H7 (cell line): ENCODE data around the gene SLC15A2. TPM values are rescaled to one million over a fixed set of nuclear protein-coding genes. Genes with fewer than 3 reads are reported as not detected.
"Not testable (repeated sequence)": the region's sequence is repeated elsewhere in the genome, so short reads cannot be mapped to it uniquely, and the experiment has no call there.

Experiments
- DNase-seq: peaks from one replicate; pipeline ENCODE4 v3.0.0; 2012
- H3K27me3 ChIP-seq: 2 replicates; pipeline ENCODE4 v1.6.0; 2011; ENCODE audit warnings: mild to moderate bottlenecking, low read length; ENCODE audit not compliant: control insufficient read depth, insufficient read depth
- H3K36me3 ChIP-seq: replicated peaks from 2 replicates; pipeline ENCODE4 v1.5.1; 2011; ENCODE audit warnings: low read length; ENCODE audit not compliant: control insufficient read depth, insufficient read depth
- H3K4me3 ChIP-seq: 2 replicates; pipeline ENCODE4 v1.5.1; 2011; ENCODE audit warnings: low read depth, mild to moderate bottlenecking, control low read depth, low read length, moderate library complexity; ENCODE audit not compliant: insufficient read depth
- total RNA-seq: library from RNA; depleted of rRNA; stranded (reverse); fragments of >200 nt; shearing (Covaris generic); gene quantifications from 2 replicates; pipeline ENCODE4 v1.2.3, GENCODE V29; 2014; rRNA removed

Gene SLC15A2
- total RNA-seq: 0.76 and 1.7 TPM in 2 replicates

DNA sequence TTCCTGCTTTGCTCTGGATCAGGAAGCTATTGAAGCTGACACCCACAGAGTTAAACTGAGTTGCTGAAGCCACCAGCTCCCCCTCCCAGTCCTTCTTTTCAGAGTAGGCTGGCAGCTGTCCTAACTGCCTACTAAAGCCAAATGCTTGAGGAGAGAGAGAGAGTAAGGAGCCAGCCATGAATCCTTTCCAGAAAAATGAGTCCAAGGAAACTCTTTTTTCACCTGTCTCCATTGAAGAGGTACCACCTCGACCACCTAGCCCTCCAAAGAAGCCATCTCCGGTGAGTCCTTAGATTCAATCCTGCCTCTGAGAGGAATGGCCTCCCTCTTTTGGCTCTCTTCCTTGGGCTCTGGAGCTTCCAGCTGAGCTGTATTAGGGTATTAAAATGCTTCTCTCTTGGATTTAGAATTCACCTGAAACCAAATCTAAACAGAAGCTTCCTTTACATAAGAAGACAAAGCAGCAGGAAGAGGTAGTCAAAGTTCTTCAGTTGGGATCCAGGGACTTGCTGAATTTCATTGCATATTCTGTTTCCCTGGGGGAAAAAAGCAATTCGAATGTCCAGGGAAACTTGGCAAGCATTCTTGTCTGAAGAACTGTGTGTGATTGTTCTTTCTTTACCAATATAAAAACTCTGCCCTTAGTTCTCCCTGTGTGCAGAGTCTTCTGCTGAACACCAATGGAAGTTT lies at the start of gene SLC15A2:
SLC15A2 (plus strand) TSS at position 101 of the 690 bp plus-strand sequence; CDS start at position 177, 76 bp downstream.
- no peak within 1 kb of the TSS for H3K4me3 ChIP-seq
- no peaks in the 10 kb centered on the region for H3K27me3 ChIP-seq
- no peaks in the 10 kb centered on the region for H3K36me3 ChIP-seq
- peak; percentile 19 for DNase-seq

- Histone ChIP-seq H3K27me3 (no peaks in the 10 kb centered on the region), H3K4me3 (no peak overlapping the region), H3K36me3 (no peaks in the 10 kb centered on the region)
- no peak for DNase-seq
Observed at GRCh38 chr3:121844892-121845291, 49.3 kb upstream of the SLC15A2 start.

DNA sequence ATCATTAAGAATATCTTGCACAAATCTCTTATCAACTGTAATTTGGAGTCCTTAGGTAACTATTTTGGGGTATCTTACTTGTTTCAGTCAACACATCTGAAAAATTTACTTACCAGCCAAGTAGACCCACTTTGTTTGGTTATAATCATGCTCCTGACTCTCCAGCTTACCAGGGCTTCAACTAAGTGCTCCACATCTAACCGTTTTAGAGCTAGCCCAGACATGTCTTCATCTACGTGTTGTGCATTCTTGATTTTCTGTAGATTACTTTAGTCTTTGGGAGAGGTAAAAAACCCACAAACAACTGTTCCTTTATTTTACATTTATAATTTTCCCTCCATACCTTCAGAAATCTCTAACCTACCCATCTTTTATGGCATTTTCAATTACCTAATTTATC lies 41.9 kb upstream of the SLC15A2 start:
- H3K4me3 ChIP-seq: no peak overlapping the region
- H3K27me3 ChIP-seq: no peaks in the 10 kb centered on the region
- no peak for DNase-seq

GRCh38 chr3:121855555-121855954 lies 38.6 kb upstream of the SLC15A2 start:
- Histone ChIP-seq H3K27me3 (no peaks in the 10 kb centered on the region), H3K36me3 (no peaks in the 10 kb centered on the region), H3K4me3 (no peak overlapping the region)
- peak; percentile 48 for DNase-seq

More for the DNA sequence above, 41.9 kb upstream of the SLC15A2 start:
- H3K36me3 ChIP-seq: no peaks in the 10 kb centered on the region

- H3K4me3 ChIP-seq, H3K36me3 ChIP-seq, H3K27me3 ChIP-seq, DNase-seq: not testable (repeated sequence)
Observed at GRCh38 chr3:121857778-121858177, 36.4 kb upstream of the SLC15A2 start.

DNA sequence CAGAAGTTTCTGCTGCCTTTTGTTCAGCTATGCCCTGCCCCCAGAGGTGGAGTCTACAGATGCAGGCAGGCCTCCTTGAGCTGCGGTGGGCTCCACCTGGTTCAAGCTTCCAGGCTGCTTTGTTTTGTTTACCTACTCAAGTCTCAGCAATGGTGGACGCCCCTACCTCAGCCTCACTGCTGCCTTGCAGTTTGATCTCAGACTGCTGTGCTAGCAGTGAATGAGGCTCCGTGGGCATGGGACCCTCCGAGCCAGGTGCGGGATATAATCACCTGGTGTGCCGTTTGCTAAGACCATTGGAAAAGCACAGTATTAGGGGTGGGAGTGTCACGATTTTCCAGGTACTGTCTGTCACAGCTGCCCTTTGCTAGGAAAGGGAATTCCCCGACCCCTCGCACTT lies 31.0 kb upstream of the SLC15A2 start:
- H3K4me3 ChIP-seq, DNase-seq, H3K36me3 ChIP-seq, H3K27me3 ChIP-seq: not testable (repeated sequence)

GRCh38 chr3:121863801-121864200 lies 30.4 kb upstream of the SLC15A2 start:
- Histone ChIP-seq H3K27me3 (no peaks in the 10 kb centered on the region), H3K4me3 (no peak overlapping the region), H3K36me3 (no peaks in the 10 kb centered on the region)
- no peak for DNase-seq

DNA sequence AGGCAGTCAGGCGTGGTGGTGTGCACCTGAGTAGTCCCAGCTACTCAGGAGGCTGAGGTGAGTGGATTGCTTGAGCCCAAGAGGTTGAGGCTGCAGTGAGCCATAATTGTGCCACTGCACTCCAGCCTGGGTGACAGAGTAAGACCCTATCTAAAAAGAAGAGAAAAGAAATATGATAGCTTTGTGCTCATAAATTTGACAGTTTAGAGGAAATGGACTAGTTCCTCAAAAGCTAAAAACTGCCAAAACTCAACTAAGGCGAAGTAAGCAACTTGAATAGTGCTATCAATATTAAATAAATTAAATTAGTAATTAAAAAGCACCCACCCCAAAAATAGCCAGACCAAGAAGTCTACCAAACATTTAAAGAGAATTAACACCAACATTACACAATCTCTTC lies 24.5 kb upstream of the SLC15A2 start:
- Histone ChIP-seq H3K27me3 (no peaks in the 10 kb centered on the region), H3K4me3 (no peak overlapping the region), H3K36me3 (no peaks in the 10 kb centered on the region)
- DNase-seq: no peak

- Histone ChIP-seq H3K27me3 (no peaks in the 10 kb centered on the region), H3K36me3 (no peaks in the 10 kb centered on the region)
- no peak for DNase-seq
Observed at GRCh38 chr3:121870717-121871116, 23.5 kb upstream of the SLC15A2 start.

DNA sequence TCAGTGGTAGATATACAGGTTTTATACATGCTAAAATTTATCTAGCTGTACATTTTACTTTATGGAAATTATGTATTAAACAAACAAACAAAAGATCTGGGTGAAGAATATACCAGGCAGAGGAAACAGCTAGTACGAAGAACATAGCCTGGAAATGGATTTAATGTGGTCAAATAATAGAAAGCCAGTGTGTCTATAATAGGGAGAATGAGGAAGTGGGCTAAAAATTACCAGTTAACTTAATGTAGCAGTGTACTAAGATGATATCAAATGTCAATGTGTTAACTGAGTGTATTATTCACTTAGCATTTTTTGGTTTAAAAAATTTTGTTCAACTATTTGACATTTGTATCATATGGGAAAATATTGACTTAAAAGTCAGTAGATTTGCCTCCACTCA lies 22.8 kb upstream of the SLC15A2 start:
- Histone ChIP-seq H3K4me3 (no peak overlapping the region), H3K27me3 (no peaks in the 10 kb centered on the region), H3K36me3 (no peaks in the 10 kb centered on the region)
- no peak for DNase-seq

More at GRCh38 chr3:121870717-121871116, 23.5 kb upstream of the SLC15A2 start:
- no peak overlapping the region for H3K4me3 ChIP-seq

DNA sequence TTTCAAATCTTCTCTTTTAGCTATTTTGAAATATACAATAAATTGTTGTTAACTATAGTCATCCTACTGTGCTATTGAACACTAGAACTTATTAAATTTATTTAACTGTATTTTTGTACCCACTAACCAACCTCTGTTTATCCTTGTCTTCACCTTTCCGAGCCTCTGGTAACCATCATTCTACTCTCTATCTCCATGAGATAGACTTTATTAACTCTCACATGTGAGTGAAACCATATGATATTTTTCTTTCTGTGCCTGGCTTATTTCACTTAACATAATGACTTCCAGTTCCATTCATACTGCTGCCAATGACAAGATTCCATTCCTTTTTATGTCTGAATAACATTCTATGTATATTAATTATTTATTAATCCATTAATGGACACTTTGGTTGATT lies 15.8 kb upstream of the SLC15A2 start:
- DNase-seq: no peak
- Histone ChIP-seq H3K36me3 (no peaks in the 10 kb centered on the region), H3K4me3 (no peak overlapping the region), H3K27me3 (no peaks in the 10 kb centered on the region)

DNA sequence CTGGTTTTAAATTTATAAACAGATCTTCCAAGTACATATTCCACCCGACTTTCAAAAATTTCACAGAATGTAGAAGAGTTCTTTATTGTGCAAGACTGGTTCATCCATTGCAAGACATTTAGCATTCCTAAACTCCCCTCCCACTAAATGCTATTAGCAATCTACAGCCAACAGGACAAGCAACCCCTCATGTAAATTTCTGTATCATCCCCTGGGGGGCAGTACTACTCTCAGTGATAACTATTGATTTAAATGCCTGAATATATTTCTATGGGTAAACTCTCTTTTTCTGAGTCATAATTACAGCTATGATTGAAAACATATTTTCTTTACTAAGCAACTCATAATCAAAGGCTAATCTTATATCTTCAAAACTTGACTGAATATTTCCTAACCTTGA lies 10.7 kb upstream of the SLC15A2 start:
- no peaks in the 10 kb centered on the region for H3K36me3 ChIP-seq
- DNase-seq: peak; percentile 47
- H3K27me3 ChIP-seq: no peaks in the 10 kb centered on the region
- H3K4me3 ChIP-seq: no peak overlapping the region

- H3K36me3 ChIP-seq: no peaks in the 10 kb centered on the region
- H3K27me3 ChIP-seq: no peaks in the 10 kb centered on the region
- no peak for DNase-seq
- H3K4me3 ChIP-seq: no peak overlapping the region
Observed at GRCh38 chr3:121885386-121885785, 8.8 kb upstream of the SLC15A2 start.

- Histone ChIP-seq H3K36me3 (no peaks in the 10 kb centered on the region), H3K4me3 (no peak overlapping the region), H3K27me3 (no peaks in the 10 kb centered on the region)
- no peak for DNase-seq
Observed at GRCh38 chr3:121895121-121895520, 920 bp downstream of the SLC15A2 start.

GRCh38 chr3:121895736-121896135 lies 1.5 kb downstream of the SLC15A2 start:
- Histone ChIP-seq H3K4me3 (no peak overlapping the region), H3K36me3 (no peaks in the 10 kb centered on the region), H3K27me3 (no peaks in the 10 kb centered on the region)
- DNase-seq: no peak

DNA sequence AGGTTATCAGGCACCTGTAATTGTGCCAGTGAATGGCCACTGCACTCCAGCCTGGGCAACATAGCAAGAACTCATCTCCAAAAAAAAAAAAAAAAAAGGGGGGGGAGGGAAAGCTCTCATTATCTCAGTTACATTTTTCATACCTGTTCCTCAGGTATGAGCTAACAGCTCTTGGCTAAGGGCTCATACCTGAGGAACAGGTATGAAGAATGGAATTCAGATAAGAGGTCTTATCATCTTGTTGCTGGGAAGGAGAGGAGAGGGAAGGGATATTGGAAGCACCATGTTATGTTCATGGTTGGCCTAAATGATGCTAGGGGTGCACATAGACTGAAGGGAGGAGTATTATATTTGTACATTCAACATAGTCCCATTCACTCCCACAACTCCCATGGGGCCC lies 2.6 kb downstream of the SLC15A2 start:
- Histone ChIP-seq H3K36me3 (no peaks in the 10 kb centered on the region), H3K27me3 (no peaks in the 10 kb centered on the region), H3K4me3 (no peak overlapping the region)
- no peak for DNase-seq
